A673 (cell line): ENCODE measurements around the gene RAET1E.

Source experiments
- CTCF ChIP-seq: fragments of 300-800, 200-600 bp; sonication (generic); conservative IDR thresholded peaks from 2 replicates; pipeline ENCODE4 v1.5.1; 2017; ENCODE audit warnings: low read depth, mild to moderate bottlenecking, antibody characterized with exemption, low read length, moderate library complexity, mixed read lengths
- EZH2 ChIP-seq: fragments of 200-600 bp; sonication (generic); IDR thresholded peaks from 2 replicates; pipeline ENCODE4 v1.6.1; 2017; ENCODE audit warnings: borderline replicate concordance, low read depth, mild to moderate bottlenecking, mixed read lengths, antibody characterized with exemption, low read length; ENCODE audit not compliant: poor library complexity, severe bottlenecking

- TF ChIP-seq CTCF (no peak), EZH2 (no peak)
Observed at GRCh38 chr6:149924933-149925252, 27.0 kb upstream of the RAET1E start.
